SJCRH30 (cell line): ENCODE results near the gene DCTN1. TPM values are rescaled to one million over a fixed set of nuclear protein-coding genes. Genes with fewer than 3 reads are reported as not detected.

Experiments
- total RNA-seq: library from RNA; depleted of rRNA; stranded (reverse); fragments of >200 nt; shearing (Covaris generic); gene quantifications from 2 replicates; pipeline ENCODE4 v1.2.3, GENCODE V29; 2014; rRNA removed

The DCTN1 gene
- total RNA-seq, 1 experiment from 2014 or later: 113 TPM

Other genes starting within 250 kb of the DCTN1 start
- 54.6 and 60.1 TPM in 2 replicates for gene BOLA3, start 232.4 kb downstream of the DCTN1 start, total RNA-seq
- 175 and 185 TPM in 2 replicates for gene MOB1A, start 201.4 kb downstream of the DCTN1 start, total RNA-seq
- gene MTHFD2, start 181.7 kb downstream of the DCTN1 start, total RNA-seq: 210 and 236 TPM in 2 replicates
- 0.08 TPM in 1 of 2 replicates, not detected in the other for gene SLC4A5, start 36.9 kb downstream of the DCTN1 start, total RNA-seq
- gene C2orf81, start 41.3 kb upstream of the DCTN1 start, total RNA-seq: 0.43 and 0.48 TPM in 2 replicates
- 28.3 and 33.1 TPM in 2 replicates for gene WDR54, start 41.4 kb upstream of the DCTN1 start, total RNA-seq
- 47.4 and 50.4 TPM in 2 replicates for gene RTKN, start 61.6 kb upstream of the DCTN1 start, total RNA-seq
- 9.0 and 14.2 TPM in 2 replicates for gene INO80B, start 74.8 kb upstream of the DCTN1 start, total RNA-seq
- 40.7 and 40.8 TPM in 2 replicates for gene WBP1, start 78.1 kb upstream of the DCTN1 start, total RNA-seq
- 51.7 and 52.8 TPM in 2 replicates for gene MOGS, start 85.1 kb upstream of the DCTN1 start, total RNA-seq
- gene MRPL53, start 92.4 kb upstream of the DCTN1 start, total RNA-seq: 49.6 and 62.0 TPM in 2 replicates
- gene CCDC142, start 102.7 kb upstream of the DCTN1 start, total RNA-seq: 22.0 and 24.0 TPM in 2 replicates
- 14.9 and 21.0 TPM in 2 replicates for gene TTC31, start 102.8 kb upstream of the DCTN1 start, total RNA-seq
- gene LBX2, start 119.3 kb upstream of the DCTN1 start, total RNA-seq: 0.58 and 1.3 TPM in 2 replicates
- gene PCGF1, start 127.4 kb upstream of the DCTN1 start, total RNA-seq: 23.8 and 30.5 TPM in 2 replicates
- not detected in 2 replicates for gene TLX2, start 134.1 kb upstream of the DCTN1 start, total RNA-seq
- gene DQX1, start 145.9 kb upstream of the DCTN1 start, total RNA-seq: 0.30 and 0.61 TPM in 2 replicates
- 125 and 132 TPM in 2 replicates for gene AUP1, start 149.4 kb upstream of the DCTN1 start, total RNA-seq
- 42.6 and 46.3 TPM in 2 replicates for gene HTRA2, start 149.6 kb upstream of the DCTN1 start, total RNA-seq
- gene LOXL3, start 173.6 kb upstream of the DCTN1 start, total RNA-seq: 16.8 and 19.0 TPM in 2 replicates
- gene DOK1, start 174.4 kb upstream of the DCTN1 start, total RNA-seq: 1.7 and 4.4 TPM in 2 replicates